B cell (primary cell): ENCODE measurements around the gene ACOXL. TPM values are rescaled to one million over a fixed set of nuclear protein-coding genes. Genes with fewer than 3 reads are reported as not detected.

Experiments used
- ATAC-seq: fragments of 200-7000 bp; cut with Tn5 transposase; one replicate; pipeline ENCODE4 v1.10.0; 2021; ENCODE audit warnings: low read depth, mild to moderate bottlenecking, moderate number of reproducible peaks, moderate library complexity
- CTCF ChIA-PET: fragments of 350-600 bp; sonication (Branson Sonifier 250); formaldehyde crosslinking; loops from one replicate; lab custom pipeline; 2021; ENCODE audit warnings: antibody characterized with exemption, inconsistent platforms; lab: Charles Lee
- POLR2A ChIA-PET: fragments of 350-600 bp; sonication (Branson Sonifier 250); formaldehyde crosslinking; loops from one replicate; lab custom pipeline; 2021; ENCODE audit warnings: antibody characterized with exemption; lab: Charles Lee
- DNase-seq: peaks from one replicate; pipeline ENCODE4 v3.0.0; 2013
- H2AFZ ChIP-seq: 2 replicates; pipeline ENCODE4 v1.6.1; 2012; ENCODE audit warnings: mild to moderate bottlenecking, low read depth, low read length; ENCODE audit not compliant: insufficient read depth, poor library complexity, severe bottlenecking
- H3K27ac ChIP-seq, 2 donors: 1 replicate in 1 of 2; 2 replicates in 1 of 2; pipeline ENCODE4 v1.5.1; 2012 to 2013; ENCODE audit warnings: low read length in 2 of 2, mild to moderate bottlenecking in 2 of 2, moderate library complexity in 1 of 2
- H3K27me3 ChIP-seq, 4 experiments: fragments of 200-600 bp in 1 of 4; sonication (generic) in 1 of 4; replicated peaks in 1 of 4; 1 replicate in 2 of 4; 2 replicates in 2 of 4; pipeline versions ENCODE4 v1.6.1 to v1.7.0; 2013 to 2016; ENCODE audit warnings: low read length in 3 of 4, mild to moderate bottlenecking in 2 of 4, mixed read lengths in 1 of 4, moderate library complexity in 1 of 4; ENCODE audit not compliant: insufficient read depth in 4 of 4, control insufficient read depth in 3 of 4; ENCODE audit errors: control extremely low read depth in 1 of 4
- H3K36me3 ChIP-seq, 2 experiments: replicated peaks in 1 of 2; 1 replicate in 1 of 2; 2 replicates in 1 of 2; pipeline versions ENCODE4 v1.6.1 to v1.7.1; 2013; ENCODE audit warnings: low read length in 1 of 2; ENCODE audit not compliant: insufficient read depth in 2 of 2, control insufficient read depth in 1 of 2; ENCODE audit errors: control extremely low read depth in 1 of 2, extremely low read depth in 1 of 2
- H3K4me1 ChIP-seq, 2 donors: fragments of 200-600 bp in 1 of 2; sonication (generic) in 1 of 2; 1 replicate in 1 of 2; 2 replicates in 1 of 2; pipeline versions ENCODE4 v1.5.1 to v1.6.1; 2013 to 2017; ENCODE audit warnings: low read length in 2 of 2; ENCODE audit not compliant: control insufficient read depth in 2 of 2, insufficient read depth in 2 of 2
- H3K4me2 ChIP-seq: replicated peaks from 2 replicates; pipeline ENCODE3; 2012; ENCODE audit warnings: mild to moderate bottlenecking, low read depth, low read length; ENCODE audit not compliant: poor library complexity, severe bottlenecking
- H3K4me3 ChIP-seq, 5 experiments: fragments of 200-600 bp in 1 of 5; sonication (generic) in 1 of 5; 1 replicate in 3 of 5; 2 replicates in 2 of 5; pipeline versions ENCODE4 v1.5.1 to v1.7.0; 2011 to 2016; ENCODE audit warnings: low read length in 4 of 5, mild to moderate bottlenecking in 4 of 5, low read depth in 2 of 5, control low read depth in 1 of 5, moderate library complexity in 1 of 5; ENCODE audit not compliant: insufficient read depth in 1 of 5; ENCODE audit errors: control extremely low read depth in 1 of 5, extremely low read depth in 1 of 5
- H3K79me2 ChIP-seq: fragments of 200-600 bp; sonication (generic); one replicate; pipeline ENCODE4 v1.6.0; 2016; ENCODE audit warnings: low read length; ENCODE audit not compliant: control insufficient read depth, insufficient read depth
- H3K9ac ChIP-seq: fragments of 200-600 bp; sonication (generic); 2 replicates; pipeline ENCODE4 v1.6.1; 2017; ENCODE audit warnings: mild to moderate bottlenecking, low read length, moderate library complexity
- H3K9me3 ChIP-seq, 3 donors: one replicate each; pipeline versions ENCODE4 v1.6.1 to v1.7.1; 2013; ENCODE audit warnings: low read length in 2 of 3; ENCODE audit not compliant: control insufficient read depth in 2 of 3, insufficient read depth in 1 of 3; ENCODE audit errors: control extremely low read depth in 1 of 3
- H4K20me1 ChIP-seq: 2 replicates; pipeline ENCODE4 v1.6.0; 2012; ENCODE audit warnings: mild to moderate bottlenecking, low read length; ENCODE audit not compliant: insufficient read depth, control insufficient read depth, poor library complexity, severe bottlenecking
- H3K27ac Mint-ChIP-seq: one replicate; pipeline ENCODE4 v1.8.0; 2021; ENCODE audit warnings: mixed read lengths
- H3K27me3 Mint-ChIP-seq: one replicate; pipeline ENCODE4 v1.8.0; 2021; ENCODE audit warnings: mixed read lengths
- H3K4me1 Mint-ChIP-seq: one replicate; pipeline ENCODE4 v1.8.0; 2021; ENCODE audit warnings: mixed read lengths
- H3K4me3 Mint-ChIP-seq: one replicate; pipeline ENCODE4 v1.8.0; 2021; ENCODE audit warnings: mixed read lengths
- H3K9me3 Mint-ChIP-seq: one replicate; pipeline ENCODE4 v1.8.0; 2022; ENCODE audit warnings: mixed read lengths; ENCODE audit not compliant: insufficient read depth
- CTCF ChIP-seq: fragments of 200-600 bp; IDR thresholded peaks from one replicate; pipeline ENCODE4 v1.8.0; 2022; ENCODE audit warnings: antibody characterized with exemption, mild to moderate bottlenecking
- EZH2 ChIP-seq: IDR thresholded peaks from 2 replicates; pipeline ENCODE4 v1.6.1; 2012; ENCODE audit warnings: borderline replicate concordance, low read depth, mild to moderate bottlenecking, moderate library complexity, low read length; ENCODE audit not compliant: insufficient read depth, poor library complexity, severe bottlenecking
- WGBS: methylation state at CpG from one replicate; pipeline ENCODE4 v1.1.5; 2013; ENCODE audit warnings: missing lambda C conversion rate; ENCODE audit not compliant: insufficient coverage; 5-methylcytosine and 5-hydroxymethylcytosine counted together
- intact Hi-C: fragments of 100-400 bp; cut with micrococcal nuclease; formaldehyde crosslinking; loops from one replicate; pipeline ENCODE4 v1.10.0; 2022
- polyA plus RNA-seq: library from polyadenylated mRNA; depleted of rRNA; stranded (reverse); fragments of >200 nt; gene quantifications from 2 replicates; pipeline ENCODE4 v1.2.3, GENCODE V29; 2012
- total RNA-seq, 2 donors: library from RNA; stranded (reverse); fragments of 120-200 nt in 1 of 2; gene quantifications; 1 replicate in 1 of 2; 2 replicates in 1 of 2; pipeline versions ENCODE4 v1.2.3 to v1.2.4, GENCODE V29; 2013 to 2022

The ACOXL gene
- total and polyA plus RNA-seq, 2 donors (not counting 1 experiment from before 2014, with no cell fraction given), result 0.06 TPM; not detected in 1

GRCh38 chr2:111100087-111100764 is 367.9 kb downstream of the ACOXL start:
- Histone ChIP-seq H3K4me1 (peaks cover 0 to 9% of the 10 kb centered on the region in 2 donors), H3K9me3 (no peaks in the 10 kb centered on the region), H3K27me3 (no peaks in the 10 kb centered on the region), H4K20me1 (no peaks in the 10 kb centered on the region), H3K4me2 (peak overlapping the region; percentile 2), H3K36me3 (no peaks in the 10 kb centered on the region), H3K27ac (no peak overlapping the region), H3K4me3 (no peak overlapping the region), H3K9ac (no peak overlapping the region), H3K79me2 (no peaks in the 10 kb centered on the region), H2AFZ (no peak overlapping the region)
- intact Hi-C loops, result no loop called here
- TF ChIP-seq EZH2 (no peak), CTCF (no peak)
- WGBS, result 66% methylated on average over 2 of the region's 5 CpGs
- Mint-ChIP-seq H3K9me3 (no peaks in the 10 kb centered on the region), H3K27ac (no peak overlapping the region), H3K4me3 (no peak overlapping the region), H3K27me3 (no peaks in the 10 kb centered on the region), H3K4me1 (peaks cover 6% of the 10 kb centered on the region)
- POLR2A ChIA-PET, result no interaction called here
- no peak for ATAC-seq
- CTCF ChIA-PET, result interaction anchor here (0.5 to 1.2 kb wide), 3 partner anchors 11 to 155 kb away, joined by 3 to 4 read pairs (median 4); no protein-coding TSS in a partner anchor
- DNase-seq, result no peak

GRCh38 chr2:111100765-111101162 is 368.4 kb downstream of the ACOXL start:
- Histone ChIP-seq H3K9me3 (no peaks in the 10 kb centered on the region), H3K27me3 (no peaks in the 10 kb centered on the region), H3K36me3 (no peaks in the 10 kb centered on the region), H3K27ac (no peak overlapping the region), H2AFZ (no peak overlapping the region), H4K20me1 (no peaks in the 10 kb centered on the region), H3K4me1 (peaks cover 0 to 9% of the 10 kb centered on the region in 2 donors), H3K9ac (no peak overlapping the region), H3K79me2 (no peaks in the 10 kb centered on the region), H3K4me3 (no peak overlapping the region), H3K4me2 (peak overlapping the region; percentile 2)
- ChIA-PET POLR2A (no interaction called here), CTCF (interaction anchor here (0.5 to 1.2 kb wide), 3 partner anchors 11 to 156 kb away, joined by 3 to 4 read pairs (median 4); no protein-coding TSS in a partner anchor)
- Mint-ChIP-seq H3K9me3 (no peaks in the 10 kb centered on the region), H3K27me3 (no peaks in the 10 kb centered on the region), H3K4me3 (no peak overlapping the region), H3K4me1 (peaks cover 6% of the 10 kb centered on the region), H3K27ac (no peak overlapping the region)
- TF ChIP-seq CTCF (no peak), EZH2 (no peak)
- ATAC-seq (peak; percentile 85), DNase-seq (peak; percentile 23)
- 62% methylated on average over 3 of the region's 5 CpGs for WGBS
- intact Hi-C loops, result no loop called here
